ENCODE measurements around the gene IRF2.

GRCh38 chr4:184368731-184369130, 105.6 kb downstream of the IRF2 start:
- TF ChIP-seq, protein P1, sequence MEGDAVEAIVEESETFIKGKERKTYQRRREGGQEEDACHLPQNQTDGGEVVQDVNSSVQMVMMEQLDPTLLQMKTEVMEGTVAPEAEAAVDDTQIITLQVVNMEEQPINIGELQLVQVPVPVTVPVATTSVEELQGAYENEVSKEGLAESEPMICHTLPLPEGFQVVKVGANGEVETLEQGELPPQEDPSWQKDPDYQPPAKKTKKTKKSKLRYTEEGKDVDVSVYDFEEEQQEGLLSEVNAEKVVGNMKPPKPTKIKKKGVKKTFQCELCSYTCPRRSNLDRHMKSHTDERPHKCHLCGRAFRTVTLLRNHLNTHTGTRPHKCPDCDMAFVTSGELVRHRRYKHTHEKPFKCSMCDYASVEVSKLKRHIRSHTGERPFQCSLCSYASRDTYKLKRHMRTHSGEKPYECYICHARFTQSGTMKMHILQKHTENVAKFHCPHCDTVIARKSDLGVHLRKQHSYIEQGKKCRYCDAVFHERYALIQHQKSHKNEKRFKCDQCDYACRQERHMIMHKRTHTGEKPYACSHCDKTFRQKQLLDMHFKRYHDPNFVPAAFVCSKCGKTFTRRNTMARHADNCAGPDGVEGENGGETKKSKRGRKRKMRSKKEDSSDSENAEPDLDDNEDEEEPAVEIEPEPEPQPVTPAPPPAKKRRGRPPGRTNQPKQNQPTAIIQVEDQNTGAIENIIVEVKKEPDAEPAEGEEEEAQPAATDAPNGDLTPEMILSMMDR (IDR thresholded peaks at IDR 0.05): no peak
- TF ChIP-seq ZFX (IDR thresholded peaks at IDR 0.05; ENCODE audit: borderline replicate concordance): no peak

Measured in 22Rv1 (cell line).